Measurements from ENCODE around the gene ENTREP1.

GRCh38 chr9:69342769-69343168 lies 17.8 kb downstream of the ENTREP1 start:
- TF ChIP-seq CTCF (IDR thresholded peaks at IDR 0.05): no peak
- no peak for TF ChIP-seq POLR2AphosphoS5 (IDR thresholded peaks at IDR 0.05)
